Measurements from ENCODE around the gene SPRY1.

SPRY1 gene

GRCh38 chr4:123396307-123397143 lies at the start of gene SPRY1:
TSS of gene SPRY1 (plus strand) at chr4:123396795. CDS start at chr4:123401592, 4,797 bp downstream.
- peak; percentile 87 for DNase-seq (ENCODE audit: low spot score)

- DNase-seq (ENCODE audit: low spot score), result no peak
Observed at GRCh38 chr4:123346951-123347350, 49.6 kb upstream of the SPRY1 start.

- DNase-seq (ENCODE audit: low spot score), result no peak
Observed at GRCh38 chr4:123348946-123349345, 47.6 kb upstream of the SPRY1 start.

GRCh38 chr4:123349421-123350190 lies 47.0 kb upstream of the SPRY1 start:
- DNase-seq (ENCODE audit: low spot score), result no peak

- no peak for DNase-seq (ENCODE audit: low spot score)
Observed at GRCh38 chr4:123350191-123350544, 46.4 kb upstream of the SPRY1 start.

GRCh38 chr4:123350726-123351125 lies 45.9 kb upstream of the SPRY1 start:
- no peak for DNase-seq (ENCODE audit: low spot score)

- DNase-seq (ENCODE audit: low spot score), result no peak
Observed at GRCh38 chr4:123351713-123352112, 44.9 kb upstream of the SPRY1 start.

- no peak for DNase-seq (ENCODE audit: low spot score)
Observed at GRCh38 chr4:123352240-123352945, 44.2 kb upstream of the SPRY1 start.

GRCh38 chr4:123352966-123353365 lies 43.6 kb upstream of the SPRY1 start:
- DNase-seq (ENCODE audit: low spot score), result no peak

GRCh38 chr4:123353656-123354055 lies 42.9 kb upstream of the SPRY1 start:
- no peak for DNase-seq (ENCODE audit: low spot score)

GRCh38 chr4:123354701-123355100 lies 41.9 kb upstream of the SPRY1 start:
- no peak for DNase-seq (ENCODE audit: low spot score)

- DNase-seq (ENCODE audit: low spot score), result no peak
Observed at GRCh38 chr4:123356921-123357320, 39.7 kb upstream of the SPRY1 start.

- DNase-seq (ENCODE audit: low spot score), result no peak
Observed at GRCh38 chr4:123359449-123360315, 36.9 kb upstream of the SPRY1 start.

- DNase-seq (ENCODE audit: low spot score), result no peak
Observed at GRCh38 chr4:123361195-123361861, 35.3 kb upstream of the SPRY1 start.

- no peak for DNase-seq (ENCODE audit: low spot score)
Observed at GRCh38 chr4:123362103-123362502, 34.5 kb upstream of the SPRY1 start.

- no peak for DNase-seq (ENCODE audit: low spot score)
Observed at GRCh38 chr4:123363729-123364128, 32.9 kb upstream of the SPRY1 start.

- DNase-seq (ENCODE audit: low spot score), result no peak
Observed at GRCh38 chr4:123364906-123365305, 31.7 kb upstream of the SPRY1 start.

- DNase-seq (ENCODE audit: low spot score), result no peak
Observed at GRCh38 chr4:123365412-123365811, 31.2 kb upstream of the SPRY1 start.

GRCh38 chr4:123366144-123366748 lies 30.3 kb upstream of the SPRY1 start:
- no peak for DNase-seq (ENCODE audit: low spot score)

- DNase-seq (ENCODE audit: low spot score), result no peak
Observed at GRCh38 chr4:123378794-123379193, 17.8 kb upstream of the SPRY1 start.

- no peak for DNase-seq (ENCODE audit: low spot score)
Observed at GRCh38 chr4:123379392-123379791, 17.2 kb upstream of the SPRY1 start.

All from ecto neural progenitor cell (in vitro differentiated cells).